Liver (tissue), 9 donors: Measurements from ENCODE around the gene GVQW3. TPM values are rescaled to one million over a fixed set of nuclear protein-coding genes. Genes with fewer than 3 reads are reported as not detected.

Source experiments
- DNase-seq: peaks from one replicate; pipeline ENCODE4 v3.0.0-alpha.2; 2017; ENCODE audit warnings: low spot score
- H3K27ac ChIP-seq, 2 donors: one replicate each; pipeline ENCODE4 v1.7.0; 2013; ENCODE audit warnings: inconsistent platforms in 2 of 2, low read length in 2 of 2, control low read depth in 1 of 2, low read depth in 1 of 2, mild to moderate bottlenecking in 1 of 2
- H3K27me3 ChIP-seq, 4 donors: one replicate each; pipeline versions ENCODE4 v1.6.1 to v1.7.0; 2013; ENCODE audit warnings: low read length in 3 of 4, inconsistent platforms in 1 of 4, mild to moderate bottlenecking in 1 of 4, moderate library complexity in 1 of 4; ENCODE audit not compliant: control insufficient read depth in 4 of 4, insufficient read depth in 4 of 4
- H3K36me3 ChIP-seq, 4 donors: one replicate each; pipeline versions ENCODE4 v1.6.1 to v1.7.0; 2013; ENCODE audit warnings: low read length in 3 of 4, mild to moderate bottlenecking in 3 of 4, low read depth in 1 of 4, moderate library complexity in 1 of 4; ENCODE audit not compliant: control insufficient read depth in 4 of 4, insufficient read depth in 3 of 4
- H3K4me1 ChIP-seq, 4 donors: one replicate each; pipeline versions ENCODE4 v1.6.1 to v1.7.0; 2013; ENCODE audit warnings: low read length in 3 of 4, mild to moderate bottlenecking in 3 of 4, moderate library complexity in 1 of 4; ENCODE audit not compliant: control insufficient read depth in 4 of 4, insufficient read depth in 4 of 4
- H3K4me3 ChIP-seq, 3 donors: one replicate each; pipeline versions ENCODE4 v1.6.1 to v1.7.0; 2013; ENCODE audit warnings: low read length in 3 of 3, control low read depth in 1 of 3, low read depth in 1 of 3, mild to moderate bottlenecking in 1 of 3
- H3K9ac ChIP-seq, 2 donors: one replicate each; pipeline ENCODE4 v1.7.0; 2013; ENCODE audit warnings: low read length in 2 of 2, mild to moderate bottlenecking in 2 of 2, moderate library complexity in 2 of 2, control low read depth in 1 of 2, low read depth in 1 of 2
- H3K9me3 ChIP-seq, 4 donors: one replicate each; pipeline versions ENCODE4 v1.6.1 to v1.7.0; 2013; ENCODE audit warnings: low read length in 3 of 4; ENCODE audit not compliant: control insufficient read depth in 4 of 4
- ATF3 ChIP-seq: IDR thresholded peaks from 2 replicates; pipeline ENCODE4 v1.6.1; 2016; ENCODE audit warnings: antibody characterized with exemption
- EGR1 ChIP-seq, 2 donors: IDR thresholded peaks; 2 replicates each; pipeline ENCODE4 v1.6.1; 2016 to 2018; ENCODE audit warnings: antibody characterized with exemption in 2 of 2, low read depth in 2 of 2
- FOXA1 ChIP-seq: IDR thresholded peaks from 2 replicates; pipeline ENCODE4 v1.6.1; 2016; ENCODE audit warnings: antibody characterized with exemption
- HNF4G ChIP-seq: IDR thresholded peaks from 2 replicates; pipeline ENCODE4 v1.6.1; 2016; ENCODE audit warnings: antibody characterized with exemption
- JUND ChIP-seq, 2 donors: IDR thresholded peaks; 2 replicates each; pipeline ENCODE4 v1.6.1; 2016; ENCODE audit warnings: antibody characterized with exemption in 2 of 2
- NR2F2 ChIP-seq: IDR thresholded peaks from 2 replicates; pipeline ENCODE4 v1.6.1; 2016; ENCODE audit warnings: antibody characterized with exemption
- REST ChIP-seq: IDR thresholded peaks from 2 replicates; pipeline ENCODE4 v1.6.1; 2016; ENCODE audit warnings: antibody characterized with exemption, mild to moderate bottlenecking
- SP1 ChIP-seq: IDR thresholded peaks from 2 replicates; pipeline ENCODE4 v1.6.1; 2018; ENCODE audit warnings: antibody characterized with exemption, mild to moderate bottlenecking
- TAF1 ChIP-seq: conservative IDR thresholded peaks from 2 replicates; pipeline ENCODE4 v1.6.1; 2016; ENCODE audit warnings: antibody characterized with exemption, mild to moderate bottlenecking
- YY1 ChIP-seq: IDR thresholded peaks from 2 replicates; pipeline ENCODE4 v1.6.1; 2016; ENCODE audit warnings: antibody characterized with exemption, mild to moderate bottlenecking
- ZBTB33 ChIP-seq: IDR thresholded peaks from 2 replicates; pipeline ENCODE4 v1.6.1; 2016; ENCODE audit warnings: antibody characterized with exemption
- WGBS: extraction: QIAGEN DNeasy Blood & Tissue Kit; methylation state at CpG from one replicate; pipeline ENCODE4 v1.1.7; 2013; 5-methylcytosine and 5-hydroxymethylcytosine counted together
- polyA plus RNA-seq, 2 donors: library from polyadenylated mRNA; stranded (reverse) in 1 of 2; unstranded in 1 of 2; fragments of 200-250 nt in 1 of 2; fragments of >200 nt in 1 of 2; fragmentation: Nextera tagmentation in 1 of 2; extraction: Ambion mirVana in 1 of 2; gene quantifications; one replicate each; pipeline versions ENCODE4 v1.2.1 to v1.2.3, GENCODE V29; 2013 to 2015
- total RNA-seq, 2 donors: library from RNA; depleted of rRNA; stranded (reverse); fragments of >200 nt; gene quantifications; one replicate each; pipeline ENCODE4 v1.2.3, GENCODE V29; 2014
- TF ChIP-seq, protein P1 (sequence below): fragments of 150-350 bp; IDR thresholded peaks from 2 replicates; pipeline ENCODE4 v1.5.1; 2017; ENCODE audit warnings: improper control_type of control experiment, low read depth, low read length; ENCODE audit not compliant: missing input control
- donor health status: healthy.
- donor health status: healthy.
- donor health status: healthy.
- donor health status: healthy.
- donor health status: healthy.

GVQW3 gene
- total and polyA plus RNA-seq, 4 donors, result 0.18 to 1.3 (median 0.65) TPM

- no peak for DNase-seq
- H3K4me3 ChIP-seq, result no peak overlapping the region
- WGBS, result 51% methylated on average over 3 of the region's 3 CpGs
- no peaks in the 10 kb centered on the region for H3K4me1 ChIP-seq
- H3K27me3 ChIP-seq, result no peaks in the 10 kb centered on the region
- H3K9ac ChIP-seq, result no peak overlapping the region
- no peaks in the 10 kb centered on the region for H3K36me3 ChIP-seq
- H3K9me3 ChIP-seq, result no peaks in the 10 kb centered on the region
- TF ChIP-seq SP1, result no peak
- TF ChIP-seq FOXA1, result no peak
- no peak overlapping the region for H3K27ac ChIP-seq
These were observed 43.3 kb downstream of the GVQW3 start for GRCh38 chr11:76424379-76424778.

DNA sequence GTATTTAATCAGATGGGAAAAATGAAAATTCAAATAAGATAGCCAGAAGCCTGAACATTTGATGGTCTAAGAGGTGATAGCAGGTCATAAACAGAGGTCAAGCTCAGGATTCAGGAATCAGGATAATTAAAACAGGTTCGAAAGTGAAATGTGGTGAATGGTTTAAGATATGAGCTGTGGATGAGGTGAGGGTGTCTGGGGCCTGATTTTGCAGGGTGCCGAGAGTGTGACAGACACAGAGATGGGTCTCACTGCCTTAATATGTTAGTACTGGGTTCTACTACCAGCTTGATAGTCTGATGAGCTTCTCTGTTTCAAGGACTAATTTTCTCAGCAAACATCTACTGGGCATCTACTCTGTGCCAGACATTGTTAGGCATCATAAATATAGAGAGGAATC is 43.8 kb downstream of the GVQW3 start:
- Histone ChIP-seq H3K27ac (no peak overlapping the region), H3K9me3 (no peaks in the 10 kb centered on the region), H3K4me1 (no peaks in the 10 kb centered on the region), H3K9ac (no peak overlapping the region), H3K27me3 (peaks cover 0 to 3% (median 0%) of the 10 kb centered on the region in 4 donors), H3K36me3 (no peaks in the 10 kb centered on the region), H3K4me3 (no peak overlapping the region)
- DNase-seq, result no peak
- TF ChIP-seq YY1 (no peak), JUND (IDR thresholded peaks at IDR 0.05) (no peak), NR2F2 (no peak), HNF4G (no peak), TAF1 (no peak), EGR1 (IDR thresholded peaks at IDR 0.05; ENCODE audit: low read depth in 2 of 2) (no peak), REST (no peak), ZBTB33 (no peak), ATF3 (no peak)
- TF ChIP-seq, protein P1, sequence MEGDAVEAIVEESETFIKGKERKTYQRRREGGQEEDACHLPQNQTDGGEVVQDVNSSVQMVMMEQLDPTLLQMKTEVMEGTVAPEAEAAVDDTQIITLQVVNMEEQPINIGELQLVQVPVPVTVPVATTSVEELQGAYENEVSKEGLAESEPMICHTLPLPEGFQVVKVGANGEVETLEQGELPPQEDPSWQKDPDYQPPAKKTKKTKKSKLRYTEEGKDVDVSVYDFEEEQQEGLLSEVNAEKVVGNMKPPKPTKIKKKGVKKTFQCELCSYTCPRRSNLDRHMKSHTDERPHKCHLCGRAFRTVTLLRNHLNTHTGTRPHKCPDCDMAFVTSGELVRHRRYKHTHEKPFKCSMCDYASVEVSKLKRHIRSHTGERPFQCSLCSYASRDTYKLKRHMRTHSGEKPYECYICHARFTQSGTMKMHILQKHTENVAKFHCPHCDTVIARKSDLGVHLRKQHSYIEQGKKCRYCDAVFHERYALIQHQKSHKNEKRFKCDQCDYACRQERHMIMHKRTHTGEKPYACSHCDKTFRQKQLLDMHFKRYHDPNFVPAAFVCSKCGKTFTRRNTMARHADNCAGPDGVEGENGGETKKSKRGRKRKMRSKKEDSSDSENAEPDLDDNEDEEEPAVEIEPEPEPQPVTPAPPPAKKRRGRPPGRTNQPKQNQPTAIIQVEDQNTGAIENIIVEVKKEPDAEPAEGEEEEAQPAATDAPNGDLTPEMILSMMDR, result no peak
- 89% methylated on average over 2 of the region's 2 CpGs for WGBS
